Measurements from ENCODE around the gene SLC16A10.

DNA sequence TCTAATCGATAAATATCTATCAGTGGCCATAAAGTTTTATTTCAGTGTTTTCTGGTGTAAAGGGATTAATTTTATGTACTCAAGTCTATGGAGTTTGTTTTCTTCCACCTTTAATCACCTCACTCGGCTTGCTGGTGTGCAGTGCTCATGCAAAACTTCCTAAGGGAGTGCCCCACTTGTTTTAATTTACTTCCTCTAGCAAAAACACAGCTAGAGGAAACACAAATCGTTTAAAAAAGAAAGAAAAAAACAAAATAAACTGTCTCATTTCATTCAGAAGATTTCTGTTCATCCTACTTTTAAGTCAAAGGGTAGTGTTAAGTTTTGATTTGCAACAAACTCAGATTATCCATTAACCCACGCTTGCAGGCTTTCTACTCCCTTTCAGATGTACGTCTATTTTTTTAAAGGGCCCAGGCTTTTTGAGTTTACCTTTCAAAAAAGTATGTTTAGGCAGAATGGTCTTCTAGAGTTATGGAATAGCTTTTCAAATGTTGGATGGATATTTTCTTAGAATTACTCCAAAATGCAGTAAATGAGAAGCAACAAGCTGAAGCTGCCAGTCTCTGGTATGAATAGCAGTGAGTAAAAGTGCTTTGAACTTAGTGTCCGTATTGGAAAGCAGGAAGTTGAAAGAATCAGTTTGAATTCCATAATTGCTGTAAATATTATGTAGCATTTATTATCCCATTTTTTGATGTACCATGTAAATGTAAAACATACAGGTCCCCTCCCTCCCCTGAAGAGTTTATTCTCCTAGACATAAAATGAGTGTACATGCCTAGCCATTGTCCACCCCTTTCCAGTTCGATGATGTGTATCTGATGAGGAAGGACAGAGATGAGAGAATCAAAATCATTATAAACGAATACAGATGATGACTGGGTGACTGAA, 113.3 kb downstream of the SLC16A10 start:
- TF ChIP-seq YY1 (IDR thresholded peaks at IDR 0.05; ENCODE audit: low read depth, low read length) = no peak
- TF ChIP-seq POLR2AphosphoS5 (IDR thresholded peaks at IDR 0.05; ENCODE audit: low read depth, low read length) = no peak
- TF ChIP-seq, protein P1, sequence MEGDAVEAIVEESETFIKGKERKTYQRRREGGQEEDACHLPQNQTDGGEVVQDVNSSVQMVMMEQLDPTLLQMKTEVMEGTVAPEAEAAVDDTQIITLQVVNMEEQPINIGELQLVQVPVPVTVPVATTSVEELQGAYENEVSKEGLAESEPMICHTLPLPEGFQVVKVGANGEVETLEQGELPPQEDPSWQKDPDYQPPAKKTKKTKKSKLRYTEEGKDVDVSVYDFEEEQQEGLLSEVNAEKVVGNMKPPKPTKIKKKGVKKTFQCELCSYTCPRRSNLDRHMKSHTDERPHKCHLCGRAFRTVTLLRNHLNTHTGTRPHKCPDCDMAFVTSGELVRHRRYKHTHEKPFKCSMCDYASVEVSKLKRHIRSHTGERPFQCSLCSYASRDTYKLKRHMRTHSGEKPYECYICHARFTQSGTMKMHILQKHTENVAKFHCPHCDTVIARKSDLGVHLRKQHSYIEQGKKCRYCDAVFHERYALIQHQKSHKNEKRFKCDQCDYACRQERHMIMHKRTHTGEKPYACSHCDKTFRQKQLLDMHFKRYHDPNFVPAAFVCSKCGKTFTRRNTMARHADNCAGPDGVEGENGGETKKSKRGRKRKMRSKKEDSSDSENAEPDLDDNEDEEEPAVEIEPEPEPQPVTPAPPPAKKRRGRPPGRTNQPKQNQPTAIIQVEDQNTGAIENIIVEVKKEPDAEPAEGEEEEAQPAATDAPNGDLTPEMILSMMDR (IDR thresholded peaks at IDR 0.05; ENCODE audit: control extremely low read depth in 1 of 3, insufficient read depth in 1 of 3, low read depth in 1 of 3, low read length in 3 of 3) = no peak
- no peak for TF ChIP-seq BRCA1 (IDR thresholded peaks at IDR 0.05; ENCODE audit: low read depth, low read length)
- TF ChIP-seq SP2 (IDR thresholded peaks at IDR 0.05; ENCODE audit: low read length) = no peak
- no peak for TF ChIP-seq SP1 (IDR thresholded peaks at IDR 0.05; ENCODE audit: low read depth, low read length)
- no peak for TF ChIP-seq CEBPB (IDR thresholded peaks at IDR 0.05; ENCODE audit: low read depth, low read length)
- no peak for TF ChIP-seq GABPA (IDR thresholded peaks at IDR 0.05; ENCODE audit: borderline replicate concordance, insufficient read depth, low read length)
- TF ChIP-seq, protein P2, sequence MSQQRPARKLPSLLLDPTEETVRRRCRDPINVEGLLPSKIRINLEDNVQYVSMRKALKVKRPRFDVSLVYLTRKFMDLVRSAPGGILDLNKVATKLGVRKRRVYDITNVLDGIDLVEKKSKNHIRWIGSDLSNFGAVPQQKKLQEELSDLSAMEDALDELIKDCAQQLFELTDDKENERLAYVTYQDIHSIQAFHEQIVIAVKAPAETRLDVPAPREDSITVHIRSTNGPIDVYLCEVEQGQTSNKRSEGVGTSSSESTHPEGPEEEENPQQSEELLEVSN (IDR thresholded peaks at IDR 0.05) = no peak
- TF ChIP-seq TEAD4 (IDR thresholded peaks at IDR 0.05; ENCODE audit: low read depth, low read length) = no peak
